CD4-positive, alpha-beta T cell (primary cell): ENCODE measurements around the gene ADCY5. TPM values are rescaled to one million over a fixed set of nuclear protein-coding genes. Genes with fewer than 3 reads are reported as not detected.

Source experiments
- ATAC-seq: fragments of 200-7000 bp; cut with Tn5 transposase; one replicate; pipeline ENCODE4 v1.10.0; 2022; ENCODE audit warnings: mild to moderate bottlenecking; ENCODE audit not compliant: poor library complexity
- CTCF ChIA-PET: fragments of 350-600 bp; sonication (Branson Sonifier 250); formaldehyde crosslinking; loops from one replicate; lab custom pipeline; 2021; ENCODE audit warnings: antibody characterized with exemption, inconsistent platforms; lab: Charles Lee
- POLR2A ChIA-PET: fragments of 350-600 bp; sonication (Branson Sonifier 250); formaldehyde crosslinking; loops from one replicate; lab custom pipeline; 2021; ENCODE audit warnings: antibody characterized with exemption, inconsistent platforms; lab: Charles Lee
- DNase-seq, 14 experiments: peaks; one replicate each; pipeline ENCODE4 v3.0.0-alpha.2; 2013 to 2020; ENCODE audit warnings: mixed read lengths in 2 of 14
- H3K27ac ChIP-seq, 2 donors: one replicate each; pipeline versions ENCODE4 v1.5.1 to v1.7.0; 2013; ENCODE audit warnings: low read length in 2 of 2, low read depth in 1 of 2, mild to moderate bottlenecking in 1 of 2
- H3K27me3 ChIP-seq, 2 experiments: 1 replicate in 1 of 2; 2 replicates in 1 of 2; pipeline versions ENCODE4 v1.6.1 to v1.7.0; 2013; ENCODE audit warnings: low read length in 2 of 2, control low read depth in 1 of 2, mild to moderate bottlenecking in 1 of 2, moderate library complexity in 1 of 2; ENCODE audit not compliant: insufficient read depth in 2 of 2, control insufficient read depth in 1 of 2
- H3K36me3 ChIP-seq: one replicate; pipeline ENCODE4 v1.6.1; 2013; ENCODE audit warnings: low read length, control low read depth; ENCODE audit not compliant: insufficient read depth
- H3K4me1 ChIP-seq: one replicate; pipeline ENCODE4 v1.6.1; 2013; ENCODE audit warnings: low read length, control low read depth; ENCODE audit not compliant: insufficient read depth
- H3K4me3 ChIP-seq: one replicate; pipeline ENCODE4 v1.5.1; 2013; ENCODE audit warnings: mild to moderate bottlenecking, low read length, moderate library complexity
- H3K9me3 ChIP-seq, 2 experiments: 1 replicate in 1 of 2; 2 replicates in 1 of 2; pipeline versions ENCODE4 v1.6.1 to v1.7.0; 2013; ENCODE audit warnings: low read length in 2 of 2, mild to moderate bottlenecking in 2 of 2, control low read depth in 1 of 2, moderate library complexity in 1 of 2; ENCODE audit not compliant: control insufficient read depth in 1 of 2, insufficient read depth in 1 of 2
- H3K27ac Mint-ChIP-seq: one replicate; pipeline ENCODE4 v1.8.0; 2020; ENCODE audit warnings: mixed read lengths
- H3K27me3 Mint-ChIP-seq: one replicate; pipeline ENCODE4 v1.8.0; 2021; ENCODE audit warnings: mixed read lengths
- H3K36me3 Mint-ChIP-seq: one replicate; pipeline ENCODE4 v1.8.0; 2021; ENCODE audit warnings: low read depth, mixed read lengths
- H3K4me1 Mint-ChIP-seq: one replicate; pipeline ENCODE4 v1.8.0; 2021; ENCODE audit warnings: low read depth, mixed read lengths
- H3K4me3 Mint-ChIP-seq: one replicate; pipeline ENCODE4 v1.8.0; 2020; ENCODE audit warnings: mild to moderate bottlenecking, mixed read lengths
- H3K9me3 Mint-ChIP-seq: one replicate; pipeline ENCODE4 v1.8.0; 2020; ENCODE audit warnings: mixed read lengths
- CTCF ChIP-seq: fragments of 200-600 bp; IDR thresholded peaks from one replicate; pipeline ENCODE4 v1.8.0; 2022; ENCODE audit warnings: antibody characterized with exemption, mild to moderate bottlenecking
- intact Hi-C, 2 experiments: fragments of 100-400 bp; cut with DNase I in 1 of 2; cut with micrococcal nuclease in 1 of 2; formaldehyde crosslinking; loops; one replicate each; pipeline versions ENCODE4 v1.15.1 to v1.9.0; 2023 to 2025; cut with DNase I, micrococcal nuclease
- total RNA-seq, 174 experiments: library from RNA in 2 of 174; stranded (reverse) in 2 of 174; gene quantifications; one replicate each; pipeline ENCODE4 v1.2.3 and lab custom pipeline; 2021 to 2026

The ADCY5 gene
- total RNA-seq, 2 experiments from 2014 or later: not detected

GRCh38 chr3:123423031-123423430 is 25.9 kb downstream of the ADCY5 start:
- no peaks in the 10 kb centered on the region for H3K9me3 Mint-ChIP-seq
- H3K27me3 Mint-ChIP-seq: peaks cover 15% of the 10 kb centered on the region
- no peak overlapping the region for H3K4me3 ChIP-seq
- H3K27ac Mint-ChIP-seq: no peak overlapping the region
- no peaks in the 10 kb centered on the region for H3K36me3 Mint-ChIP-seq
- CTCF ChIA-PET: no interaction called here
- H3K9me3 ChIP-seq: no peaks in the 10 kb centered on the region
- POLR2A ChIA-PET: no interaction called here
- no peak for TF ChIP-seq CTCF
- intact Hi-C loops: no loop called here
- no peaks in the 10 kb centered on the region for H3K27me3 ChIP-seq
- no peak for ATAC-seq
- H3K4me1 Mint-ChIP-seq: no peaks in the 10 kb centered on the region
- no peak for DNase-seq
- no peak overlapping the region for H3K4me3 Mint-ChIP-seq
- H3K27ac ChIP-seq: no peak overlapping the region
- H3K36me3 ChIP-seq: no peaks in the 10 kb centered on the region
- no peaks in the 10 kb centered on the region for H3K4me1 ChIP-seq

- Mint-ChIP-seq H3K36me3 (no peaks in the 10 kb centered on the region), H3K27ac (no peak overlapping the region), H3K27me3 (peaks cover 9% of the 10 kb centered on the region), H3K4me3 (no peak overlapping the region), H3K4me1 (no peaks in the 10 kb centered on the region), H3K9me3 (no peaks in the 10 kb centered on the region)
- no peaks in the 10 kb centered on the region for H3K36me3 ChIP-seq
- intact Hi-C loops: no loop called here
- no peak for TF ChIP-seq CTCF
- no peaks in the 10 kb centered on the region for H3K9me3 ChIP-seq
- DNase-seq (no peak), ATAC-seq (no peak)
- ChIA-PET POLR2A (no interaction called here), CTCF (no interaction called here)
- no peak overlapping the region for H3K4me3 ChIP-seq
- H3K27ac ChIP-seq: no peak overlapping the region
- H3K4me1 ChIP-seq: no peaks in the 10 kb centered on the region
- no peaks in the 10 kb centered on the region for H3K27me3 ChIP-seq
Measured at GRCh38 chr3:123422457-123422856, 26.4 kb downstream of the ADCY5 start.

GRCh38 chr3:123421353-123422174 is 27.3 kb downstream of the ADCY5 start:
- intact Hi-C loops: no loop called here
- ATAC-seq (no peak), DNase-seq (no peak)
- TF ChIP-seq CTCF: no peak
- no peaks in the 10 kb centered on the region for H3K4me1 Mint-ChIP-seq
- Histone ChIP-seq H3K27me3 (no peaks in the 10 kb centered on the region), H3K4me1 (no peaks in the 10 kb centered on the region), H3K4me3 (no peak overlapping the region), H3K9me3 (no peaks in the 10 kb centered on the region), H3K27ac (no peak overlapping the region), H3K36me3 (no peaks in the 10 kb centered on the region)
- ChIA-PET CTCF (no interaction called here), POLR2A (no interaction called here)
- H3K36me3 Mint-ChIP-seq: no peaks in the 10 kb centered on the region
- no peak overlapping the region for H3K4me3 Mint-ChIP-seq
- peaks cover 3% of the 10 kb centered on the region for H3K27me3 Mint-ChIP-seq
- no peak overlapping the region for H3K27ac Mint-ChIP-seq
- H3K9me3 Mint-ChIP-seq: no peaks in the 10 kb centered on the region
